ENCODE results near the gene EXOC2.
"Not testable (repeated sequence)": the region's sequence is repeated elsewhere in the genome, so short reads cannot be mapped to it uniquely, and the experiment has no call there.

Gene EXOC2

DNA sequence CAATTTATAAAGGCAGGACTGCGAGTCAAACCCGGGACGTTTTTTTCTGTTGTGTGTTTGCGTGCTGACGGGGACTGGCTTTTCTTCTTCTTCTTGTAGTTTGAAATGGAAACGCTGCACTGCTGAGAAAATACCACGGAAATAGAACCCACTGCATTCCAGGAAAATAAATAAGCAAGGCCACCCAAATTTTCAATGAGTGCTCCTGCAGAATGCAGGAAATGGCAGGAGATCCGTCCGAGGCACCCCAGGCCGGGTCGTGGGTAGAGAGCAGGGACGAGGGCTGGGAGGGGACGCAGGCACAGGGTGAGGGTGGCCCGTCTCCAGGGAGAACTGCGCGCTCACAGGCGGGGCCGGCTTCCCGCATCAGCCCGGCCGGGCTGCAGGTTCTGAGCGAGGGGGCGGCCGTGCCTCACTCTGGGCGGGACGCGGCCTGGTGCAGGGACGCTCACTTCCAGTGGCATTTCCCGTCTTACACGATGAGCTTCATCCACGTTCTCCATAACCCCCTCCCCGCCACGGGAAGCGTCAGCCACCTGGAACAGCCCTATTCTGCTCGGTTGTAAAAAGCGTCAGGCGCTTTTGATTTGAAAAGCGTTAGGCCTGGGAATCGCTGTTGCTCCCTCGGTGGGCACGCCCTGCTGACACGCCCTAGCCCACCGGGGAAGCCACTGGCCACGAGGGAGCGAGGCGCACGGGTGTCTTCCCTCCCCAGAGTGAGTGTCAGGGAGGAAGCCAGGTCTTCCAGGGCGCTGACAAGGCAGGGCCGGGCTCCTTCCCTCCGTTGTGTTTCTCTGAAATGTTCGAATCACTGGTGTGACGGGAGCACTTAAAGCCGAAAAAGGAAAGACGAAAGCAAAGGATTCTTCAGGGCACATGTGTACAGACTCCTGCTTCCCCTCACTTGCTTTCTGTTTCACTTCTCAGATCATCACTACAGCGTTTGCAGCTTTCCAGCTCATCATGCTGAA lies 17.9 kb upstream of the EXOC2 start:
- DNase-seq (ENCODE audit: low spot score): peak; percentile 64

DNA sequence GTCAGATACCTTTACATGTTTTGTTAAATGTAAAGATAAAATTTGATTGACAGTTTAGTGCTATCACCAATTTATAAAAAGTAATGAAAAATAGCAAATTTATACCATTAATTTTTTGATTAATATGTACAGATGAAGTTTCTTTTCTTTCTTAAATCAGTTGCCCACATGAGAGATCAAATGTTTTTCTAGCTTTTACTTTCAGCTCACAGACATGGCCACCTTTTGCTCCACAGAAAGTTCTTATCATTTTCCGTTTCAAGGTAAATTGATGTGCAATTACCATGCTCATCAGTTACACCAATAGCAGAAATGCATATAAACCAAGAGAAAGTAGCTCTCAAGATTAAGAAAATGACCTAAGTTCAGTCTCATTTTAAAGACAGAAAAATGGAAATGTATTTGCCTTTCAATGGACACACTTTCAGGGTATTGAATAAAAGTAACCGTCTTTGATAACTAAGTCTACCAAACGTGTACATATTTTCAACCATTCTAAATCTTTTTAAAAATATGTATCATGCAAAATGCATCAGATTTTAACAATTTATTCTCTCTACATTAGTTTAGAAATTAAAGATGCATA lies 16.6 kb upstream of the EXOC2 start:
- DNase-seq (ENCODE audit: low spot score): no peak

DNA sequence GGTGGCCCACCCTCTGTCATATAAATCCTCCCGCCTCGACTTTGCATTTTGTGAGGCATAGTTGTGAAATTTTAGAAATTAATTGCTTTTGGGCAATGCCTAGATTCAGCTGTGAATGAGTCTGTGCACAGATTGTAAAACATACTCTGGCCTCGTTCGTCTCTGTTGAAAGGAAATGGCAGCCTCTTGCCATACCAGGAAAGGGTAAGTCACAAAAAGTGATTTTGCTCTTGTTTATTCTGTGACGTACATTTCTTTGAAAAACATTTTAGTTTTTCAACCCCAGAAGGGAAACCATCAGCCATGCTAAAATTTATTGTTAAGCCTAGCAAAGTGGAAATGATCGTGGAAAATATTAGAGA lies 15.3 kb upstream of the EXOC2 start:
- DNase-seq (ENCODE audit: low spot score): no peak

DNA sequence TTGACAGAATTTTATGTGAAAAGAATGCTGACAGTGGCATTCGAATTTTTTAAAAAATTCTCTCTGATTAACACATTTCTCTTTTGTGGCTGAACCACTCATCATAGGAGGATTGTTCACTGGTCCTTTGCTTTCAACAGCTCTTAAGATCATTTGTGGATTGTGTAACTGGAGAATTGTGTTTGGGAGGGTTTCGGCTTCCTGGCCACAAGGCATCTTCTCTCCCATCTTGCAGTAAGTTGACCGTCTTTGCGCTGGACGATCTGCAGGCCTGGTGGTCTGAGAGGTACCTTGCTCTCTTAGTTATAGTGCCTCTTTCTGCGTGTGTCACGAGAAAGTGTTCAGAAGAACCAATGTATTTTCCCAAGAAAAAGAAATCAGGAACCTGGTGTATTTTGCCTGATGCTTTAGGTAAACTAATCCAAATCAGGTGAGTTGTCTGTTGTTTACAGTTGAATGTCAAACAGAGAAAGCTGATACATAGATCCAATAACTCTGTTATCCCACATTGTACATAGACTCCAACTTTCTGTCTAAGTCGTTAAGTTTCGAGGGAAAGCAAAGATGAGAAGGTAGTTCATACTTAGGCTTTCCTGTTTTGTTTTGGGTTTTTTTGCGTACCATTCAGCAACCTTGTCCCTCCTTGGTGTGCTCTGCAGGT lies 14.8 kb upstream of the EXOC2 start:
- no peak for DNase-seq (ENCODE audit: low spot score)

DNA sequence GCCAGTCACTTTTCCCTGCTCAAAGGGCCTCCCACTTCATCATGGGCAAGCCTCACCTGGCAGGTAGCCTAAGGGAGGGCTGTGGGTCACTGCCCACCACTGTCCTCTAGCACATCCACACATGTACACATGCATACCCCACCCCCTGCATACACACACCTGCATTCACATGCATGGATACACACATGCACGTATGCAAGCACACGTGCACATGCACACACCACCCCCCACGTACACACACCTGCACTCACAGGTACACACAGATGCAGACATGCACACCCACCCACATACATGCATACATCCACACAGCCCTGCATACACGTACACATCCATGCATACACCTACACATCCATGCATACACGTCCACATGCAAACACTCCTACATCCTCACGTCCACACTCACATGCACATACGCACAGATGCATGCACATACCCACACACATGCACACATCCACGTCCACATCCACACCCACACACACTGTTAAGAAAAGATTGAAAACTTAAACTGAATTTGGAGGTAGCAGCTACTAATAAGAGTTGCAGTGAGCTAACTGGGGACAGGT lies 14.0 kb upstream of the EXOC2 start:
- DNase-seq (ENCODE audit: low spot score): no peak

DNA sequence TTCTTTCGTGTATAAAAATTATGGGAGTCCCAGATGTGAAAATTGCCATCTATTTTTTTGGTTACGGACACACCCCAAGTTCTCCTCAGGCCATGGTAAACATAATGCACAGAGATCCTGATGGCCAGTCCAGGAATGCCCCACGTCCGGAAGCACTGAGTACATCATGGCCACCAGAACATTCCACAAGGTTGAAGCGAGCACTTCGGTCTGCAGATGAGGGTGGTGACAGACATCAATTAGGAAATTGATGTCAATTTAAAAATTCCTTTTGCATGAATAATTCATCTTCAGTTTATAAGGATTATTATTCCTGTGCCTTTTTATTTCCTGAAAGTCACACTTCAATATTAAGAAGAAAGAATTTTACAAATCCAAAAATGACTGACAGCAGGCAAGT lies 13.2 kb upstream of the EXOC2 start:
- no peak for DNase-seq (ENCODE audit: low spot score)

DNA sequence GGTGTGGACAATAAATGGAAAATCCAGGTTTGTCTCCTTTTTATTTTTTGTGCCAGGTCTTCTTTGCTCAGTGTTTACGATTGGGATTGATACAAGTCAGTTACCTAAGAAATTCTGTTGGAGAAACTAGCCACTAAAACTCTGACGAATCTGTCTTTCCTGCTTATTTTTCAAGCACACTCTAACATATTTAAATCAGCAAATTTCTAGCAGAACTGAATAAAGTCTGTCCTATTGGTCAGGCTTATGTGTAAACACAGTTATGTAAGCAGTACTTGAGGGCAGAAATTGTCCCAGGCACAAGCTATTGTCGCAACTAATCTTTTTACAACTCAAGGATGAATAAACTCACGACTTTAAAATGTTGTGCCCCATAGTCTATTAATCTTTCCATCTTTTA lies 12.1 kb upstream of the EXOC2 start:
- DNase-seq (ENCODE audit: low spot score): no peak

DNA sequence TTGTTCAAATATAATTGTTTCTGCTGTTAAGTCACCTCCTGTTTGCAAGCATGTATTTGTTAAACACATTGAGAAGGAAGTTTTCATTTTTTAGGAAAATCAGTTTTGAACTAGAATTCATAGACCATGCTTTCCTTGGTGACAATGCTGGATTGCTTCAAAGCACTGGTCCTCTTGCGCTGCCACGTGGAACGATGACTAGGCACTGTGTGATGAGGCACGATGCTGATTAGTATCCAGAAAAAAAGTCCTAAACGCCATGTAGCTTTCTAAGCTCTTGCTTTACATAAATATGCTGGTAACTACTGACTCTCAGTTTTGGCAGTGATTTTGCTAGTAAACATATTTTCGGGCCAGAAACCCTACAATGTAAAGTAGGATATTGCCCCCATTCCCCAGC lies 11.1 kb upstream of the EXOC2 start:
- no peak for DNase-seq (ENCODE audit: low spot score)

DNA sequence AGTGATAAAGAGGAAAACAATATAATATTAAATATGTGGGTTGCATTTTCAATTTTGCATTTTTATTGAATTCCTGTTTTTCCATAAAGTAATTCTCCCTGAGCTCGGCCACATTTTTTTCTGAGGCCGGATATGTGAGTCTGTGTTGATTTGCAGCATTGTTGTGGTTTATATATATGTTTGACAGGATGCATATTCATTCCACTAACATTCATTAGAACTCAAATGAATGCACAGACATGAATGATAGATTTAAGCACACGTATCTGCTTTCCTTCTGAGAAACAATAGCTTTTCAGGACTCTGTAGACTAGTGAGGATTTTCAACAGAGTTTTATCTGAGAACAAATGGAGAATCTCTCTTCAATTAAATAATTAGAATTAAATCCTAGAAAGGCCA lies 10.6 kb upstream of the EXOC2 start:
- DNase-seq (ENCODE audit: low spot score): no peak

DNA sequence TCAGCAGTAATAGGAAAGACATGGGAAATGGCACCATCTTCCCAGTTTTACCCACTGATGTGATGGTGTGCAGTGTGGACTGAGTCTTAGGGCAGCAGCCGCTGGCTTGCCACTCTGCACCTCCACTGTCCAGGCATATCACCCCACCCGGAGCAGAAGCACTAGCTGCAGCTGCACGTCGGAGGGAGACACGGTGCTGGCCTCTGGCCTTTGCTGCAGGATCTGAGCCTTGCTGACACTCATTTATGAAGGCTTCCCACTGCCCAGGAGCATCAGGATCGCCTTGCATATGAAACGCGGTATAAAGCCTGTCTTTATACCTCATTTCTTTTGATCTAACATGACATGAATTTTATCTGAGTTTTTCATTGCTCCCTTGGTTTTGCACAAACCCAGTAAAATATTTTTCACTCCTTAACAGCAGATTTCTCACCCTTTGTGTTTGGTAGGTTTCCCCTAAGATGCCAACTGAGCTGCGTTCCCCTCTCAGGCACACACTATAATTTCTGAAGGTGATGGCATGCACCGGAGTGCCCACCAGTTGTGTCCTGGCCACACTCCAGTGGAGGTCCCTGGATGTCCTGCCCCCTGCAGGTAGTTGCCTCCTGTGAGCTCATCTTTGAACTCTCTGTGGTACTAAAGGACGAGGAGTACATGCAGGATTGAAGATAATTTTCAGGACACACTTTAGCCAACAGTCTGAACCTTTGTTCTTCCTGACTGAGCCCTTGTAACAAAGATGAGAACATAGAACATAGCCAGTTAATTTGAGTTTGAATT lies 9.0 kb upstream of the EXOC2 start:
- DNase-seq (ENCODE audit: low spot score): no peak

DNA sequence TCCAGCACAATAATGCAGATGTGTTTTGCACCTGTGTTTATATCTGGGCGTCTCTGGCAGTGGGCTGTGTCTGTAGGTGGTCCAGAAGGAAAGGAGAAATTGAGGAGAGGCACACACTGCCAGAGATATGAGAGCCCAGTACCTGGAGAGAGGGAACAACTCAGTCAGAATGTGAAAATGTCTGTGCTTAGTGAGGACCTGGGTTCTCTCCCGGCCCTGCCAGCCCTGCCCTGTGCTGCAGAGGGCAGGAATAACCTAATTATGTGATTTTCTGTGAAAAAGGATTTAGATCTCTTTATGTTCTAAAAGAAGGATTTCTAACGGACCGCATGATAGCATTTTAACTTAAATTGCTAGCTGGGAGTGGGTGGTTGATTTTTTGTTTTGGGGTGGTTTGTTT lies 8.3 kb upstream of the EXOC2 start:
- DNase-seq (ENCODE audit: low spot score): no peak

DNA sequence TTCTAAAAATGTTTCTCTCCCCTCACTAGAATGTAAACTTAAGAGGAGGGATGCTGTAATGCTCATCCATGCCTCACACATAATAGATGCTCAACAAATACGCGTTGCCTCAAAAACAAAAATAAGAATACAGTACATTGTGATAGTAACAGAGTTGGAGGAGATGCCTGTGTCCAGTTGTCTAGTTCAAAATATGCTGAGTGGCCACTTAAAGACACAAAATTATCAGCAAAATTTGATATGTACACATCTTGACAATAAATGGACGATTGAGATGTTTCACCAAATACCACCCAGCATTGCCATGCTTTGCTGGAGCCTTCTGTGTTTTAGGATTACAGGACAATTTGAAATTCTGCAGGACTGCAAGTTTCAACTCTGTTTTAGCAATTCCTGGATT lies 7.6 kb upstream of the EXOC2 start:
- DNase-seq (ENCODE audit: low spot score): no peak

DNA sequence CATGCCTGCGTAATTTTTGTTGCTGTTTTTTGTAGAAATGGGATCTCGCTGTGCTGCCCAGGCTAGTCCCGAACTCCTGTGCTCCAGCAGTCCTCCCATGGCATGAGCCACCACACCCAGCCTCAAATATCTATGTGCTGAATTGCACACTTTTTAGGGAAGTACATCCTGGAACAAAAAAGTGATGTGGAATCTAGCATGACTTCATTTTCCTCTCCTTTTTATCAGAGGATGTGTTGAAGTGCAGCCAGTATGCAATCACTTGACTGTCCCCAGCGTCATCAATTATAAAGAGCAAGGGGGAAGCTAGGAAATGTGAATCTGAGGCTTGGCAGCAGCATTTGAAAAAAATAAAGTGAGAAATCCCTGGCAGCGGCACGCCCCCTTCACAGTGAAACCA lies 6.4 kb upstream of the EXOC2 start:
- DNase-seq (ENCODE audit: low spot score): no peak

DNA sequence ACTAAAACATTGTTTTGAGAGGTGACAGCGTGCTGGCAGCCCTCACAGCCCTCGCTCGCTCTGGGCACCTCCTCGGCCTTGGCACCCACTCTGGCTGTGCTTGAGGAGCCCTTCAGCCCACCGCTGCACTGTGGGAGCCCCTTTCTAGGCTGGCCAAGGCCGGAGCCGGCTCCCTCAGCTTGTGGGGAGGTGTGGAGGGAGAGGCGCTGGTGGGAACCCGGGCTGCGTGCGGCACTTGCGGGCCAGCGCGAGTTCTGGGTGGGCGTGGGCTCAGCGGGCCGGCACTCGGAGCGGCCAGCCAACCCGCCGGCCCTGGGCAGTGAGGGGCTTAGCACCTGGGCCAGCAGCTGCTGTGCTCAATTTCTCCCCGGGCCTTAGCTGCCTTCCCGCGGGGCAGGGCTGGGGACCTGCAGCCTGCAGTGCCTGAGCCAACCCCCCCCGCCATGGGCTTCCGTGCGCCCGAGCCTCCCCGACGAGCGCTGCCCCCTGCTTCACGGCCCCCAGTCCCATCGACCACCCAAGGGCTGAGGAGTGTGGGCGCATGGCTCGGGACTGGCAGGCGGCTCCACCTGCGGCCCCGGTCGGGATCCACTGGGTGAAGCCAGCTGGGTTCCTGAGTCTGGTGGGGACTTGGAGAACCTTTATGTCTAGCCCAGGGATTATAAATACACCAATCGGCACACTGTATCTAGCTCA lies 1.6 kb upstream of the EXOC2 start:
- DNase-seq (ENCODE audit: low spot score): not testable (repeated sequence)

DNA sequence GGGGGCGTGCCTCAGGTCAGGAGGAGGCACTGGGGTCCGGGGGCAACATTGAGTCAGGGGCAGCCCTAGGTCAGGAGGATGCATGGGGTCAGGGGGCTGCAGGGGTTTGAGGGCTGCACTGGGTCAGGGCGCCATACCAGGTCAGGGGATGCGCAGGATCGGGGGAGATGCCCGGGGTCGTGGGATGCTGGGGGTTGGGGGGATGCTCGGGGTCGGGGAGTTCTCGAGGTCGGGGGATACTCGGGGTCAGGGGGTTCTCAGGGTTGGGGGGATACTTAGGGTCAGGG lies 727 bp upstream of the EXOC2 start:
- no peak for DNase-seq (ENCODE audit: low spot score)

DNA sequence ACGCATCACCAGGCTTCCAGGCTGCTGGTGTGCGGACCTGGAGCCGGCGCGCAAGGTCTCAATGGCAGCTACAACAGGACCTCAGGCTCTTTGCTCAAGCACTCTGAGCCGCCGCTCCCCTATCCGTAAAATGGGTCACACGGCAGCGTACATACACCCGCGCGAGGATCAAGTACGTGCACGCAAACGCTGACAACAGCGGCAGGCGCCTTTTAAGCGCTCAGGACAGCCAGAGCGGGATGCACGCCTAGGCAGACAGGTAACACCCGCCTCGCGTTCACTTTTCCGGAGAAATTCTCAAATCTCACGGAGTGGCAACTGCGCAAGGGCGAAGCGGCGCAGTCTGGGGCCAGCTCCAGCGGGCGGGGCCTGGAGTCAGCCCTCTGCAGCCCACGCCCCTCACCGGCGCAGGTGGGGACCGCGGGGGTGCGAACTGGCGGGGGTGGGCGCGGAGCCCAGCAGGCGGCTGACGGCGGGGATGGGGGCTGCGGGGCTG lies 535 bp downstream of the EXOC2 start:
- peak; percentile 80 for DNase-seq (ENCODE audit: low spot score)

DNA sequence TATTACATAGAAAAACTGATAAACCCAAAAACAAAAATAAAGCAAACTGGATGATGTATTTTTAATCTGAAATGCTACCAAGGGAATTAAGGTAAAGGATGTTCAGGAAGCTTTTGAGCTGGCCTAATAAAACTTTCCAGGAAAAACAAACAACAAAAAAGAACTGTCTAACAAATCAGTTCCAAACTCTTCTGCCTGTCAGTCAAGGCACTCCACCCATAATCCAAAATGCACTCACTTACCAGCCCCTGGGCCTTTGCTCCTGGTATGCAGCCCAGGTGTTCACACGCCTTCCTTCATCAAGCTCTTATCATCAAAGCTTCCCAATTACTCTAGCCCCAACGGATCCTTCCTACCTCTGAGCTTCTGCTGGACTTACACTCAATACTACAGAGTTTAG lies 3.7 kb downstream of the EXOC2 start:
- no peak for DNase-seq (ENCODE audit: low spot score)

DNA sequence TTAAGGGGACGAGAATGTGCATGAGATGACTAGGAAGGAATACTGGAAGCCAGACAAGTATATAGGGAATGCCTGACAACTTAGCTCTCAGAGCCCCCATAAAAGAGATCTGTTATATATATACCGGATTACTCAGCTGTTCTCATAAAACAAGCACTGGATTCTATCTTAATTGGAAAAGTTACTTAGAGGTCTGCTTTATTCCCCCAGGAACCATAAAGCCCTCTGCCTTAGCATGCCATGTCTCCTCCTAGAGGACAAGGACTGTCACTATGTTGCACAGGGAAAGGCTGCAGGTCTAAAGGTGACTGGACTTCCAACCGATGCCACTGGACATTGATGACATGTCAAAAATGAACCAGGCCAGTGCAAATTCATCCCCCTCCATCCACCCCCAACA lies 6.4 kb downstream of the EXOC2 start:
- DNase-seq (ENCODE audit: low spot score): no peak

DNA sequence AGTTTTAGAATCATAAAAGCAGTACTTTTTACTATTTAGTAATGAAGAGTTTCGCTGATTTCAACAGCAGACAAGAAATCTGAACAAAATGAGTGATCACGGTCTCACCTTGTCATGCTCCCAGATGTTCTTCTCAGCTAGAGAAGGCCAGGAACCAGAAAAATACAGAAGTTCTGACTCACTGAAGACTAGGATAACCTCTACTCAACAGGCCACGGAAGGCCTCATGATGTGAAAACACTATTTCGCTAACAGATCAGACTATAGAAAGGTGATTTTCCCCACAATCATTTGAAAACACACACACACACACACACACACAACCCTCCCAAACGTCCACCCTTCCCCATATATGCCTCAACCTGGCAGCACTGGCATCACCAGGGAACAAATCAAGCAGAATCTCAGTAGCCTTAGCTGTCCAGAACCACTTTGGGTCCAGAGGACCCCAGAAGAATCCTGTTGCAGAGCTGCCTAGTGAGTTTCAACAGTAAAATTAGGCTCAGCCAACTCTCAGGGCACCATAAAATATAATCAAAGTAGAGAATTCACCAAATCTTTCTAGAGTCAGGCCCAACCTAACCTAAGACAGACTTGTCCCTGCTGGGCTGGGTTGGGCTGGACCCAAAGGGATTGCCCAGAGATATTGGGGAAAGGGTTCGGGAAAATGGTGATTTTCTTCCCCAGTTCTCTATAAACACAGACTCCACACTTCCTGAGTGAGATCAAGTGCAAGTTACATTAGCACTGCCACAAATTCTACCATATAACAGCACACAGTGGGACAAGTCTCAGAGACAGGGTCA lies 7.9 kb downstream of the EXOC2 start:
- DNase-seq (ENCODE audit: low spot score): peak; percentile 12

DNA sequence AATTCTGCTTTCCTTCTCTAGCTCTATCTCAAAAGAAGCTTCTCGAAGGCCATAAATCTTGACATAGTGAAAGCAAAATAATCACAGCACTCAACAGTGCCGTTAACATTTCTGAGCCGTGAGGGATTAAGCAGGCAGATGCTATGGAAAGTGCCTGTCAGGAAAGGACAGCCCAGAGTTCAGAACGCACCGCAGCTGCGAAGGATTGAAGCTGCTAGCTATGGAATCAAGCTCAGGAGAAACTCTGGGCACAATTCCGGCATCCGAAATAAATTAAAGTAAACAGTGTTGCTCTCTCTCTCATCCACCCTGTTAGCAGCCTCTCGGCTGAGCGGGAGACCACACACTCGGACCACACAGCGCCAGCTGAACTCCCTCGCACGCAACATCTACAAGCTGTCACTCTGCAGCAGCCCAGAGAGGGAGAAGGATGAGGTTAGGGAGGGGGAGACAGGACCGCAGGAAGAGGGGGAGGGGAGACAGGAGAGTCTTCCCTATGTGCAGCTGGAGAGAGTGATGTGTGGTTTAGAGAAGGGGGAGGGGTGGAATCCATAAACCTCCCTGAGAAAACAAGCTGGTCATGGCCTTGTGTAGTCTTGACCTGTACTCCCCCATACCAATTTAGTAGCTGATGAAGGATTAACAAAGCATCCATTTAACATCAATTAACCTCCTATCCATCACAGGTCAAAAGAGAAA lies 9.0 kb downstream of the EXOC2 start:
- DNase-seq (ENCODE audit: low spot score): no peak

Data from CD4-positive, alpha-beta T cell treated with Interleukin-2 at 100 ng/mL for 4 hours (primary cell).